GM23248 (cell line): ENCODE results near the gene VPS37B. TPM values are rescaled to one million over a fixed set of nuclear protein-coding genes. Genes with fewer than 3 reads are reported as not detected.
"Not testable (repeated sequence)": the region's sequence is repeated elsewhere in the genome, so short reads cannot be mapped to it uniquely, and the experiment has no call there.

ENCODE experiments used
- DNase-seq: peaks from one replicate; pipeline ENCODE4 v3.0.0-alpha.2; 2015
- H2AFZ ChIP-seq: fragments of 200-600 bp; sonication (generic); 2 replicates; pipeline ENCODE4 v1.6.1; 2016; ENCODE audit warnings: antibody characterized with exemption
- H3F3A ChIP-seq: fragments of 200-600 bp; sonication (generic); 2 replicates; pipeline ENCODE4 v1.6.1; 2016; ENCODE audit warnings: mild to moderate bottlenecking, antibody characterized with exemption, mixed run types; ENCODE audit not compliant: insufficient read depth
- H3K27ac ChIP-seq: fragments of 200-600 bp; sonication (generic); 2 replicates; pipeline ENCODE4 v1.5.1; 2016; ENCODE audit warnings: mild to moderate bottlenecking
- H3K27me3 ChIP-seq: fragments of 200-600 bp; sonication (generic); replicated peaks from 2 replicates; pipeline ENCODE4 v1.6.1; 2016; ENCODE audit warnings: mild to moderate bottlenecking; ENCODE audit not compliant: insufficient read depth
- H3K36me3 ChIP-seq: fragments of 200-600 bp; sonication (generic); 2 replicates; pipeline ENCODE4 v1.6.1; 2016; ENCODE audit warnings: low read depth, mild to moderate bottlenecking
- H3K4me1 ChIP-seq: fragments of 200-600 bp; sonication (generic); 2 replicates; pipeline ENCODE4 v1.6.1; 2016; ENCODE audit warnings: mild to moderate bottlenecking; ENCODE audit not compliant: insufficient read depth
- H3K4me2 ChIP-seq: fragments of 200-600 bp; sonication (generic); one replicate; pipeline ENCODE4 v1.6.1; 2016; ENCODE audit warnings: mild to moderate bottlenecking; ENCODE audit not compliant: unreplicated experiment
- H3K4me3 ChIP-seq: fragments of 200-600 bp; sonication (generic); 2 replicates; pipeline ENCODE4 v1.5.1; 2016; ENCODE audit warnings: mild to moderate bottlenecking
- H3K79me2 ChIP-seq: fragments of 200-600 bp; sonication (generic); 2 replicates; pipeline ENCODE4 v1.6.1; 2016; ENCODE audit warnings: mild to moderate bottlenecking; ENCODE audit not compliant: insufficient read depth
- H3K9ac ChIP-seq: fragments of 200-600 bp; sonication (generic); 2 replicates; pipeline ENCODE4 v1.6.1; 2016; ENCODE audit warnings: mild to moderate bottlenecking
- H3K9me2 ChIP-seq: fragments of 200-600 bp; sonication (generic); 2 replicates; pipeline ENCODE4 v1.6.1; 2016; ENCODE audit warnings: mixed run types, mild to moderate bottlenecking, moderate library complexity; ENCODE audit not compliant: insufficient read depth
- H3K9me3 ChIP-seq: fragments of 200-600 bp; sonication (generic); one replicate; pipeline ENCODE4 v1.6.1; 2017; ENCODE audit warnings: low read depth
- H4K20me1 ChIP-seq: fragments of 200-600 bp; sonication (generic); 2 replicates; pipeline ENCODE4 v1.6.0; 2016; ENCODE audit not compliant: insufficient read depth
- EZH2 ChIP-seq: fragments of 200-600 bp; sonication (generic); IDR thresholded peaks from 2 replicates; pipeline ENCODE4 v1.6.1; 2018; ENCODE audit warnings: antibody characterized with exemption, mild to moderate bottlenecking; ENCODE audit not compliant: insufficient read depth, poor library complexity, severe bottlenecking
- EZH2phosphoT487 ChIP-seq: fragments of 200-600 bp; sonication (generic); IDR thresholded peaks from 2 replicates; pipeline ENCODE4 v1.6.1; 2018; ENCODE audit warnings: antibody characterized with exemption, moderate library complexity, mild to moderate bottlenecking, low read depth; ENCODE audit not compliant: insufficient read depth
- WGBS, 2 experiments: methylation state at CpG; one replicate each; pipeline ENCODE4 v1.1.6; 2015 to 2017; ENCODE audit warnings: low lambda C conversion rate in 2 of 2, low coverage in 1 of 2; ENCODE audit errors: missing lambda C conversion rate in 2 of 2; 5-methylcytosine and 5-hydroxymethylcytosine counted together
- in situ Hi-C: fragments of 300-500 bp; cut with MboI; formaldehyde crosslinking; loops from 2 replicates; pipeline ENCODE4 v1.15.0; 2020
- polyA plus RNA-seq: library from polyadenylated mRNA; unstranded; fragments of >200 nt; fragmentation: Nextera tagmentation; extraction: Ambion mirVana; gene quantifications from 2 replicates; pipeline ENCODE4 v1.2.1, GENCODE V29; 2016
- total RNA-seq: library from RNA; depleted of rRNA; stranded (reverse); fragments of >200 nt; shearing (Covaris generic); gene quantifications from 2 replicates; pipeline ENCODE4 v1.2.3, GENCODE V29; 2014

Gene VPS37B
- total and polyA plus RNA-seq, 2 experiments from 2014 or later: 19.1 to 31.3 TPM

- WGBS, 2 experiments: 46% methylated on average over 15 of the region's 15 CpGs
- peaks cover 54% of the 10 kb centered on the region for H3K4me1 ChIP-seq
- no peaks in the 10 kb centered on the region for H3K9me3 ChIP-seq
- H2AFZ ChIP-seq: no peak overlapping the region
- H3K9ac ChIP-seq: peak overlapping the region; percentile 96
- in situ Hi-C loops: no loop called here
- peak overlapping the region; percentile 92 for H3K4me2 ChIP-seq
- no peak for TF ChIP-seq EZH2phosphoT487
- no peak for TF ChIP-seq EZH2
- H3K79me2 ChIP-seq: peaks cover 63% of the 10 kb centered on the region
- H3K9me2 ChIP-seq: no peaks in the 10 kb centered on the region
- peak overlapping the region; percentile 34 for H3K27ac ChIP-seq
- DNase-seq: peak; percentile 24
- H3K4me3 ChIP-seq: peak overlapping the region; percentile 90
- no peaks in the 10 kb centered on the region for H3K36me3 ChIP-seq
- H3F3A ChIP-seq: peaks cover 57% of the 10 kb centered on the region
- H4K20me1 ChIP-seq: peaks cover 7% of the 10 kb centered on the region; the same call in 1 of the 2 replicates
- H3K27me3 ChIP-seq: no peaks in the 10 kb centered on the region
Observed at GRCh38 chr12:122894193-122895121, 1.5 kb downstream of the VPS37B start.

- 96 to 99% methylated on average over 7 of the region's 7 CpGs for WGBS, 2 experiments
- H3K9ac ChIP-seq: peak overlapping the region; percentile 96; the same call in 1 of the 2 replicates
- peak overlapping the region; percentile 90 for H3K4me3 ChIP-seq
- no peaks in the 10 kb centered on the region for H3K9me3 ChIP-seq
- peaks cover 7% of the 10 kb centered on the region; the same call in 1 of the 2 replicates for H4K20me1 ChIP-seq
- H2AFZ ChIP-seq: no peak overlapping the region
- DNase-seq: no peak
- no peaks in the 10 kb centered on the region for H3K36me3 ChIP-seq
- peak overlapping the region; percentile 92 for H3K4me2 ChIP-seq
- H3K27me3 ChIP-seq: no peaks in the 10 kb centered on the region
- no peak for TF ChIP-seq EZH2
- TF ChIP-seq EZH2phosphoT487: no peak
- H3K9me2 ChIP-seq: no peaks in the 10 kb centered on the region
- peaks cover 52% of the 10 kb centered on the region for H3F3A ChIP-seq
- in situ Hi-C loops: no loop called here
- H3K27ac ChIP-seq: peak overlapping the region; percentile 34
- peaks cover 54% of the 10 kb centered on the region for H3K4me1 ChIP-seq
- H3K79me2 ChIP-seq: peaks cover 73% of the 10 kb centered on the region
Observed at GRCh38 chr12:122893208-122894153, 2.4 kb downstream of the VPS37B start.

DNA sequence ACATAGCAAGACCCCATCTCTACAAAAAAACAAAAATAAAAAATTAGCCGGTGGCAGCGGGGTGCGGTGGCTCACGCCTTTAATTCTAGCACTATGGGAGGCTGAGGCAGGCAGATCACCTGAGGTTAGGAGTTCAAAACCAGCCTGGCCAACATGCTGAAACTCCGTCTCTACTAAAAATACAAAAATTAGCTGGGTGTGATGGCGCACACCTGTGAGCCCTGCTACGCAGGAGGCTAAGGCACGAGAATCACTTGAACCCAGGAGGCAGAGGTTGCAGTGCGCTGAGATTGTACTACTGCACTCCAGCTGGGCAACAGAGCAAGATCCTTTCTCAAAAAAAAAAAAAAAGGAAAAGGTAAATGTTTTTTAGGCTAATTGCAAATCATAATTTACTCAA lies 3.2 kb downstream of the VPS37B start:
- Histone ChIP-seq H3K79me2 (peaks cover 80% of the 10 kb centered on the region), H3F3A (peaks cover 52% of the 10 kb centered on the region), H3K4me1 (peaks cover 54% of the 10 kb centered on the region)
- H3K9ac ChIP-seq, H2AFZ ChIP-seq, H3K27ac ChIP-seq, H3K36me3 ChIP-seq, DNase-seq, H3K4me2 ChIP-seq, H3K4me3 ChIP-seq, in situ Hi-C loops, H3K27me3 ChIP-seq, H3K9me2 ChIP-seq, H3K9me3 ChIP-seq, H4K20me1 ChIP-seq: not testable (repeated sequence)
- WGBS, 2 experiments: 94 to 99% methylated on average over 9 of the region's 9 CpGs

GRCh38 chr12:122891661-122892525 lies 4.0 kb downstream of the VPS37B start:
- H3K4me2 ChIP-seq: peak overlapping the region; percentile 74
- H3K27ac ChIP-seq: peak overlapping the region; percentile 57
- H3K4me3 ChIP-seq: peak overlapping the region; percentile 45
- H3K36me3 ChIP-seq: no peaks in the 10 kb centered on the region
- H3K9me3 ChIP-seq: no peaks in the 10 kb centered on the region
- no peak overlapping the region for H2AFZ ChIP-seq
- H4K20me1 ChIP-seq: peaks cover 7% of the 10 kb centered on the region; the same call in 1 of the 2 replicates
- H3K27me3 ChIP-seq: no peaks in the 10 kb centered on the region
- no peaks in the 10 kb centered on the region for H3K9me2 ChIP-seq
- peaks cover 88% of the 10 kb centered on the region for H3K79me2 ChIP-seq
- in situ Hi-C loops: no loop called here
- H3K9ac ChIP-seq: peak overlapping the region; percentile 38
- peaks cover 52% of the 10 kb centered on the region for H3F3A ChIP-seq
- DNase-seq: peak; percentile 72
- WGBS, 2 experiments: 59 to 62% methylated on average over 10 of the region's 10 CpGs
- H3K4me1 ChIP-seq: peaks cover 59% of the 10 kb centered on the region
- TF ChIP-seq EZH2 (no peak), EZH2phosphoT487 (no peak)
